ENCODE measurements around the gene LRRK2. TPM values are rescaled to one million over a fixed set of nuclear protein-coding genes. Genes with fewer than 3 reads are reported as not detected.

Gene LRRK2
- total RNA-seq, 4 donors from 2014 or later = 9.0 to 55.6 (median 15.4) TPM

GRCh38 chr12:40229690-40230651 is 5.2 kb downstream of the LRRK2 start:
- TF ChIP-seq CTCF (IDR thresholded peaks at IDR 0.05) = no peak
- DNase-seq (ENCODE audit: low spot score) (no peak), ATAC-seq (ENCODE audit: low FRiP score) (no peak)

GRCh38 chr12:40232602-40233001 is 7.8 kb downstream of the LRRK2 start:
- TF ChIP-seq CTCF (IDR thresholded peaks at IDR 0.05) = no peak
- DNase-seq (ENCODE audit: low spot score) (no peak), ATAC-seq (ENCODE audit: low FRiP score) (no peak)

GRCh38 chr12:40233741-40234367 is 9.1 kb downstream of the LRRK2 start:
- no peak for TF ChIP-seq CTCF (IDR thresholded peaks at IDR 0.05)
- ATAC-seq (ENCODE audit: low FRiP score) = no peak
- DNase-seq (ENCODE audit: low spot score) = no peak

GRCh38 chr12:40236357-40236850 is 11.6 kb downstream of the LRRK2 start:
- no peak for TF ChIP-seq CTCF (IDR thresholded peaks at IDR 0.05)
- no peak for ATAC-seq (ENCODE audit: low FRiP score)
- no peak for DNase-seq (ENCODE audit: low spot score)

- ATAC-seq (ENCODE audit: low FRiP score) = no peak
- DNase-seq (ENCODE audit: low spot score) = no peak
- no peak for TF ChIP-seq CTCF (IDR thresholded peaks at IDR 0.05)
These were observed 13.6 kb downstream of the LRRK2 start for GRCh38 chr12:40238266-40238902.

GRCh38 chr12:40238979-40239378 is 14.2 kb downstream of the LRRK2 start:
- ATAC-seq (ENCODE audit: low FRiP score) (no peak), DNase-seq (ENCODE audit: low spot score) (no peak)

More at GRCh38 chr12:40238979-40239378, 14.2 kb downstream of the LRRK2 start:
- no peak for TF ChIP-seq CTCF (IDR thresholded peaks at IDR 0.05)
